ENCODE data around the gene CLCF1. TPM values are rescaled to one million over a fixed set of nuclear protein-coding genes. Genes with fewer than 3 reads are reported as not detected.

The CLCF1 gene
- total and polyA plus RNA-seq, 2 of the 13 experiments (the other 11 are each of a cell fraction or from before 2014, with no cell fraction given): 0.49 to 0.78 TPM

DNA sequence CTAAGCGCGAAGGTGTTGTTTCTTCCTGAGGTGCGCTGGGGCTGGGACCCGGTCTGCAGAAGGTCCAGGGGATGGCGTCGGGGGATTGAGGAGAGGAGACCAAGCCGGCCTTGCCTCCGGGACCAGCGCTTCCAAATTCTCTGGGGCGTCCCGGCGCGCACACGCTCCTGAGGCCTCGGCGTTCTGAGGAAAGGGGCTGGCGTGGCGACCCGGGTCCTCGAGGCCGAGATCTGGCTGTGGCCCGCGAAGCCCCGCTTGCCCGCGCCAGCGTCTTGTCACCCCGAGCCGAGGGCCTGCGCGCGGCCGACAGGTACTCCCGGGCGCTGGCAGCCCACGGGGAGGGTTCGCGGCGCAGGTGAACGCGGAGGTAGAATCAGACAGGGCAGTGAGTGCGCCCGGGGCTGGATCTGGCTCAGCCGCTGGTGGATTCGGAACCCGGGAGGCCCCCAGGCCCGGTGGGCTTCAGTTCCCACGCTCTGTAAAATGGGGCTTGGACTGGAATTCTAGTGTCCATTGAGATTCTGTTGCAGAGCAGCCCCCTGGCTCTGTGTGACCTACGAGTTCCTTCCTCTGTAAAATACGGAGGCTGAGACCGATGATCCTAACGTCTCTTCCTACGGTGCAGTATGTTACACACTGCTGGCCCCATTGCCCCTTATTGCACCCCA lies 55.4 kb downstream of the CLCF1 start (continued):
- TF ChIP-seq ZSCAN20 (CRISPR knock-in tag; IDR thresholded peaks at IDR 0.05; ENCODE audit: borderline replicate concordance) (peak; percentile 61; the same call in 1 of the 2 replicates), ZFY (CRISPR knock-in tag; IDR thresholded peaks at IDR 0.05) (peak; percentile 84), ZSCAN29 (CRISPR knock-in tag; conservative IDR thresholded peaks at IDR 0.05) (peak; percentile 21; the same call in 1 of the 2 replicates), ZNF558 (CRISPR knock-in tag; IDR thresholded peaks at IDR 0.05; ENCODE audit: borderline replicate concordance) (peak; percentile 35; the same call in 1 of the 2 replicates), ZBTB8A (CRISPR knock-in tag; IDR thresholded peaks at IDR 0.05; ENCODE audit: borderline replicate concordance, low read depth) (peak; percentile 33; the same call in 1 of the 2 replicates), ATF7 (IDR thresholded peaks at IDR 0.05) (no peak), ATF7 (CRISPR knock-in tag; IDR thresholded peaks at IDR 0.05) (0 out of 2 replicates have a peak, but pooled peaks have one; percentile 18), ZBTB7B (CRISPR knock-in tag; IDR thresholded peaks at IDR 0.05) (0 out of 2 replicates have a peak, but pooled peaks have one; percentile 18), SIN3A (IDR thresholded peaks at IDR 0.05; ENCODE audit: borderline replicate concordance, low read depth, low read length) (peak; percentile 26; the same call in 1 of the 2 replicates)
- TF ChIP-seq, protein P1, sequence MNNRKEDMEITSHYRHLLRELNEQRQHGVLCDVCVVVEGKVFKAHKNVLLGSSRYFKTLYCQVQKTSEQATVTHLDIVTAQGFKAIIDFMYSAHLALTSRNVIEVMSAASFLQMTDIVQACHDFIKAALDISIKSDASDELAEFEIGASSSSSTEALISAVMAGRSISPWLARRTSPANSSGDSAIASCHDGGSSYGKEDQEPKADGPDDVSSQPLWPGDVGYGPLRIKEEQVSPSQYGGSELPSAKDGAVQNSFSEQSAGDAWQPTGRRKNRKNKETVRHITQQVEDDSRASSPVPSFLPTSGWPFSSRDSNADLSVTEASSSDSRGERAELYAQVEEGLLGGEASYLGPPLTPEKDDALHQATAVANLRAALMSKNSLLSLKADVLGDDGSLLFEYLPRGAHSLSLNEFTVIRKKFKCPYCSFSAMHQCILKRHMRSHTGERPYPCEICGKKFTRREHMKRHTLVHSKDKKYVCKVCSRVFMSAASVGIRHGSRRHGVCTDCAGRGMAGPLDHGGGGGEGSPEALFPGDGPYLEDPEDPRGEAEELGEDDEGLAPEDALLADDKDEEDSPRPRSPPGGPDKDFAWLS (CRISPR knock-in tag; IDR thresholded peaks at IDR 0.05; ENCODE audit: borderline replicate concordance): 0 out of 2 replicates have a peak, but pooled peaks have one; percentile 61
- TF ChIP-seq, protein P2, sequence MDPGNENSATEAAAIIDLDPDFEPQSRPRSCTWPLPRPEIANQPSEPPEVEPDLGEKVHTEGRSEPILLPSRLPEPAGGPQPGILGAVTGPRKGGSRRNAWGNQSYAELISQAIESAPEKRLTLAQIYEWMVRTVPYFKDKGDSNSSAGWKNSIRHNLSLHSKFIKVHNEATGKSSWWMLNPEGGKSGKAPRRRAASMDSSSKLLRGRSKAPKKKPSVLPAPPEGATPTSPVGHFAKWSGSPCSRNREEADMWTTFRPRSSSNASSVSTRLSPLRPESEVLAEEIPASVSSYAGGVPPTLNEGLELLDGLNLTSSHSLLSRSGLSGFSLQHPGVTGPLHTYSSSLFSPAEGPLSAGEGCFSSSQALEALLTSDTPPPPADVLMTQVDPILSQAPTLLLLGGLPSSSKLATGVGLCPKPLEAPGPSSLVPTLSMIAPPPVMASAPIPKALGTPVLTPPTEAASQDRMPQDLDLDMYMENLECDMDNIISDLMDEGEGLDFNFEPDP (CRISPR knock-in tag; conservative IDR thresholded peaks at IDR 0.05): 0 out of 2 replicates have a peak, but pooled peaks have one; percentile 8
- TF ChIP-seq, protein P3, sequence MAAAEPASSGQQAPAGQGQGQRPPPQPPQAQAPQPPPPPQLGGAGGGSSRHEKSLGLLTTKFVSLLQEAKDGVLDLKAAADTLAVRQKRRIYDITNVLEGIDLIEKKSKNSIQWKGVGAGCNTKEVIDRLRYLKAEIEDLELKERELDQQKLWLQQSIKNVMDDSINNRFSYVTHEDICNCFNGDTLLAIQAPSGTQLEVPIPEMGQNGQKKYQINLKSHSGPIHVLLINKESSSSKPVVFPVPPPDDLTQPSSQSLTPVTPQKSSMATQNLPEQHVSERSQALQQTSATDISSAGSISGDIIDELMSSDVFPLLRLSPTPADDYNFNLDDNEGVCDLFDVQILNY (CRISPR knock-in tag; conservative IDR thresholded peaks at IDR 0.05): no peak
- TF ChIP-seq, protein P4, sequence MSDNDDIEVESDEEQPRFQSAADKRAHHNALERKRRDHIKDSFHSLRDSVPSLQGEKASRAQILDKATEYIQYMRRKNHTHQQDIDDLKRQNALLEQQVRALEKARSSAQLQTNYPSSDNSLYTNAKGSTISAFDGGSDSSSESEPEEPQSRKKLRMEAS (IDR thresholded peaks at IDR 0.05): peak; percentile 68
- TF ChIP-seq, protein P5, sequence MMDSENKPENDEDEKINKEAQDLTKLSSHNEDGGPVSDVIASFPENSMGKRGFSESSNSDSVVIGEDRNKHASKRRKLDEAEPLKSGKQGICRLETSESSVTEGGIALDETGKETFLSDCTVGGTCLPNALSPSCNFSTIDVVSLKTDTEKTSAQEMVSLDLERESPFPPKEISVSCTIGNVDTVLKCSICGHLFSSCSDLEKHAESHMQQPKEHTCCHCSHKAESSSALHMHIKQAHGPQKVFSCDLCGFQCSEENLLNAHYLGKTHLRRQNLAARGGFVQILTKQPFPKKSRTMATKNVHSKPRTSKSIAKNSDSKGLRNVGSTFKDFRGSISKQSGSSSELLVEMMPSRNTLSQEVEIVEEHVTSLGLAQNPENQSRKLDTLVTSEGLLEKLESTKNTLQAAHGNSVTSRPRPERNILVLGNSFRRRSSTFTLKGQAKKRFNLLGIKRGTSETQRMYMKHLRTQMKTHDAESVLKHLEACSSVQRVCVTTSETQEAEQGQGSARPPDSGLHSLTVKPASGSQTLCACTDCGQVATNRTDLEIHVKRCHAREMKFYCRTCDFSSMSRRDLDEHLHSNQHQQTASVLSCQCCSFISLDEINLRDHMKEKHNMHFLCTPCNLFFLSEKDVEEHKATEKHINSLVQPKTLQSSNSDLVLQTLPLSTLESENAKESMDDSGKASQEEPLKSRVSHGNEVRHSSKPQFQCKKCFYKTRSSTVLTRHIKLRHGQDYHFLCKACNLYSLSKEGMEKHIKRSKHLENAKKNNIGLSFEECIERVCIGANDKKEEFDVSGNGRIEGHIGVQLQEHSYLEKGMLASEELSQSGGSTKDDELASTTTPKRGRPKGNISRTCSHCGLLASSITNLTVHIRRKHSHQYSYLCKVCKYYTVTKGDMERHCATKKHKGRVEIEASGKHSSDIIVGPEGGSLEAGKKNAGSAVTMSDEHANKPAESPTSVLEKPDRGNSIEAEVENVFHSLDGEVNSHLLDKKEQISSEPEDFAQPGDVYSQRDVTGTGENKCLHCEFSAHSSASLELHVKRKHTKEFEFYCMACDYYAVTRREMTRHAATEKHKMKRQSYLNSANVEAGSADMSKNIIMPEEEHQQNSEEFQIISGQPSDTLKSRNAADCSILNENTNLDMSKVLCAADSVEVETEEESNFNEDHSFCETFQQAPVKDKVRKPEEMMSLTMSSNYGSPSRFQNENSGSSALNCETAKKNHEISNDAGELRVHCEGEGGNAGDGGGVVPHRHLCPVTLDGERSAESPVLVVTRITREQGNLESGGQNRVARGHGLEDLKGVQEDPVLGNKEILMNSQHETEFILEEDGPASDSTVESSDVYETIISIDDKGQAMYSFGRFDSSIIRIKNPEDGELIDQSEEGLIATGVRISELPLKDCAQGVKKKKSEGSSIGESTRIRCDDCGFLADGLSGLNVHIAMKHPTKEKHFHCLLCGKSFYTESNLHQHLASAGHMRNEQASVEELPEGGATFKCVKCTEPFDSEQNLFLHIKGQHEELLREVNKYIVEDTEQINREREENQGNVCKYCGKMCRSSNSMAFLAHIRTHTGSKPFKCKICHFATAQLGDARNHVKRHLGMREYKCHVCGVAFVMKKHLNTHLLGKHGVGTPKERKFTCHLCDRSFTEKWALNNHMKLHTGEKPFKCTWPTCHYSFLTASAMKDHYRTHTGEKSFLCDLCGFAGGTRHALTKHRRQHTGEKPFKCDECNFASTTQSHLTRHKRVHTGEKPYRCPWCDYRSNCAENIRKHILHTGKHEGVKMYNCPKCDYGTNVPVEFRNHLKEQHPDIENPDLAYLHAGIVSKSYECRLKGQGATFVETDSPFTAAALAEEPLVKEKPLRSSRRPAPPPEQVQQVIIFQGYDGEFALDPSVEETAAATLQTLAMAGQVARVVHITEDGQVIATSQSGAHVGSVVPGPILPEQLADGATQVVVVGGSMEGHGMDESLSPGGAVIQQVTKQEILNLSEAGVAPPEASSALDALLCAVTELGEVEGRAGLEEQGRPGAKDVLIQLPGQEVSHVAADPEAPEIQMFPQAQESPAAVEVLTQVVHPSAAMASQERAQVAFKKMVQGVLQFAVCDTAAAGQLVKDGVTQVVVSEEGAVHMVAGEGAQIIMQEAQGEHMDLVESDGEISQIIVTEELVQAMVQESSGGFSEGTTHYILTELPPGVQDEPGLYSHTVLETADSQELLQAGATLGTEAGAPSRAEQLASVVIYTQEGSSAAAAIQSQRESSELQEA (CRISPR knock-in tag; IDR thresholded peaks at IDR 0.05; ENCODE audit: not compliant biosample characterization): peak; percentile 86

Data from HepG2 (cell line).